Left cardiac atrium (tissue), 4 donors: ENCODE measurements around the gene ERMP1. TPM values are rescaled to one million over a fixed set of nuclear protein-coding genes. Genes with fewer than 3 reads are reported as not detected.

Source experiments
- ATAC-seq, 2 donors: fragments of 200-7000 bp; cut with Tn5 transposase; one replicate each; pipeline ENCODE4 v1.9.1; 2020; ENCODE audit warnings: mild to moderate bottlenecking in 2 of 2, moderate library complexity in 2 of 2
- DNase-seq: peaks from one replicate; pipeline ENCODE4 v3.0.0-alpha.2; 2020
- intact Hi-C, 2 donors: fragments of 100-400 bp; cut with DNase I; formaldehyde crosslinking; loops; one replicate each; pipeline versions ENCODE4 v1.14.1 to v1.15.1; 2022 to 2023
- total RNA-seq, 2 donors: library from RNA; stranded (reverse); fragmentation: NEBNext Ultra II Directional; extraction: Animal tissue kit (Norgen Biotek cat#: 25700); gene quantifications; one replicate each; pipeline ENCODE4 v1.2.1, GENCODE V29; 2021
- donor health status: DM: no; HTN: yes; CAD: no.
- donor health status: DM: no; HTN: yes; CAD: no; lungs with severe emphysema.
- donor health status: DM: yes; HTN: yes; CAD: no.
- donor health status: Dilated cardiomyopathy.

Gene ERMP1
- total RNA-seq, 2 donors from 2014 or later: 17.8 to 21.3 TPM

DNA sequence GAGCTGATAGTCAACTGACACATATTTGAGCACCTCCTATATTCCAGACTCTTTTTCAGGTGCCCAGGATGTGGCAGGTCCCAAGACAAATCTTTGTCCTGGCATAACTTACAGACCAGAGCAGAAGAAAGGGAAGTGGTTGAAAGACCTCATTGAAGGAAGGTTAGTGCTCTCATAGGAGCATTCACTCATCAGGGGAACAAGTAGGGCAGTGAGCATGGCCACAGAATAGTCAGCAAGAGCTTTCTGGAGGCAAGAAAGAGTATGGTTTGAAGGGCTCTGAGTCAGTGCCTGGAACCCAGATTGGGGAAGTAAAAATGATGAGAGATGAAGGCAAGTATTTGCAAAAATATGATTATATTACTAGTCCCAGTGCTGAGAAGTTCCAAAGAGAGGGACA lies 25.0 kb upstream of the ERMP1 start:
- intact Hi-C loops: no loop called here

DNA sequence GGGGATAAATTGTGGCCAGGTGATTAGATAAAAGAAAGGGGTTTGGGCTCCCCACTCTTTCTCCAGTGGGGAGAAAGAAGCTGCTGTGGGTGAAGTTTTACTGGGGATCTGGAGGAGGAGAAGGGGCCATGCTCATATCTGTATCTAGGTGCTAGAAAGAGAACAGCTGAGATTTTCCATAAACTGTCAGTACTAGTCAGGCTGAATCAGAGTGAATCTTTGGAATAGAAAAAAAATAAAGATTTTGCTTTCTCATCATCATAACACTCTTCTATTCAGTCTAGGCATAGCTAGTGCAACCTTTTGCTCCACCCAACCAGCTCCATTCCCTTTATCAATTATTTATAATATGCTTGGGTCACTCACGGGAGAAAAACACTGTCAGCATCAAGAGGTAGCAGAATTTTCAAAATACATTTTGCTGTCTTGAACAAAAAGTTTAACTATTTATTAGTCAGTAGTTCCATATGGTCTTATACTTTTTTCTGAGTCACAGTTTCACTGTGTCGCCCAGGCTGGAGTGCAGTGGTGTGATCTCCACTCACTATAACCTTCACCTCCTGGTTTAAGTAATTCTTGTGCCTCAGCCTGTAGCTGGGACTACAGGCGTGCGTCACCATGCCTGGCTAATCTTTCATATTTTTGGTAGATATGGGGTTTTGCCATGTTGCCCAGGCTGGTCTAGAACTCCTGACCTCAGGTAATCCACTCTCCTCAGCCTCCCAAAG lies 21.3 kb upstream of the ERMP1 start:
- DNase-seq: no peak
- ATAC-seq: no peak
- intact Hi-C loops: no loop called here

More for the DNA sequence above, 25.0 kb upstream of the ERMP1 start:
- ATAC-seq (no peak), DNase-seq (no peak)

DNA sequence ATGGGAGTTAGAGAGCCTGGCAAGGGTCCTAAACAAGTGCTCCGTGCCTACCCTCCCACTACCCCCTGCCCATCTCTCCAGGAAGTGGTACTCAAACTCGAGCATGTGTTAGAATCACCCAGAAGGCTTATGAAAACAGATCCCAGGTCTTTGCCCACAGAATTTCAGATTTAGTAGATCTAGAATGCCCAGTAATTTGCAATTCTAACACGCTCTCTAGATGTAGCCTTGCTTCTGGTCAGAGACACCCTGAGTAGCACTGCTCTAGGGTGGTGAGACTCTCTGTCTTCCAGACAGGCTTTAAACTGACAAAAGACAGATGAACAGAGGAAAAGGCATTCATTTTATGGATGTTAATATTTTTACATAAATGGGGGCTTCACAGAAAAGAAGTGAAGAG lies 20.7 kb upstream of the ERMP1 start:
- ATAC-seq: no peak
- no peak for DNase-seq
- intact Hi-C loops: no loop called here

DNA sequence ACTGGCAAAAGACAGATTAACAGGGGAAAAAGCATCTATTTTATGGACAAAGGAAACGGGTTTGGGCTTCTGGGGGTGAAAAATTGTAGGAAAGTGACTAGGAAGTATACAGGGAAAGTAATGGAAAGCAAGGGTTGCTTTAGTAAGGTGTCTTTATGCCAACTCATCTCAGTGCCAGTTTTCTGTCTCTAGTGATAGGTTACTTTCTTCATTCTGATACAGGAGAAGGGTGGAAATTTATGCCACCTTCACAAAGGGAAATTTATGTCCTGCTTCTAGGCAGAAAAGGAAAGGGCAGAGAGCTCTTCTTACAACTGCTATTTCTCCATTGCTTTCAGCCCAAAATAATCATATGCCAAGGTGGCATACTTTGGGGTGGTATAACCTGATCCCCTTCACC lies 20.1 kb upstream of the ERMP1 start:
- ATAC-seq (no peak), DNase-seq (no peak)
- intact Hi-C loops: no loop called here

DNA sequence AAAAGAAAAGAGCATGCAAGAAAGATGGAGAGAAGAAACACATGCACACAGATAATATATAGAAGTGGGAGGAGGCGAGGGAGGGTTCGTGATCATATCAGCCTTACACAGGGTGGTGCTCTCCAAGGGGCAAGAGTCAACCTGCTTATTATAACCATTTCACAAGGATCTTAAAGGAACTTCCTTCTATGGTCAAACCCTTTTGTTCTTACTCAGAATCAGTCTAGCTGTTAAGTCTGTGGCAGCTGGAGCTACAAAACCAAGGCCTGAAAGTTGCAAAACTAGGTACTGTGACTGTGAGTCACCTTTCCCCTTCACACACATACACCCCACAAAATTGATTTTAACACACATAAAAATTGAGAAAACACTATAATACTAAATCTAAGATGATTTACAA lies 18.5 kb upstream of the ERMP1 start:
- DNase-seq: no peak
- intact Hi-C loops: no loop called here
- ATAC-seq: peak; percentile 44 to 70

DNA sequence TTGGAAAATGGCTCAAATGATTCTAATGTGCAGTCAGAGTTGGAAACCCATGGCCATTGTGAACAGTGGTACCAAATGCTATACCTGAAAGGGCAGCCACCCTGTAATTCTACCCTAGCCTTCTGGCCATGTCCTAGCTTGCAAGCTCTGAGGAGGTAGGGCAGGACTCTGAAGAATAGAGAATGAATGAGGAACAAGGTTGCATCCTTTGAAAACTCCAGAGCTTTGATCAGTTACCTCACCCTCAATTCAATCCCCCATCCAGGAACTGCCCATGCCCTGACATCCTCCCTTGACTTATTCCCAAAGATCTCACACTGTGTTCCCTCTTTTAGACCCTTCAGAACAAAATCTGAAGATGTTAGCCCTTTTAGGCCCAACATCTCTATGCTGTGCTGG lies 17.8 kb upstream of the ERMP1 start:
- ATAC-seq: no peak
- intact Hi-C loops: no loop called here

DNA sequence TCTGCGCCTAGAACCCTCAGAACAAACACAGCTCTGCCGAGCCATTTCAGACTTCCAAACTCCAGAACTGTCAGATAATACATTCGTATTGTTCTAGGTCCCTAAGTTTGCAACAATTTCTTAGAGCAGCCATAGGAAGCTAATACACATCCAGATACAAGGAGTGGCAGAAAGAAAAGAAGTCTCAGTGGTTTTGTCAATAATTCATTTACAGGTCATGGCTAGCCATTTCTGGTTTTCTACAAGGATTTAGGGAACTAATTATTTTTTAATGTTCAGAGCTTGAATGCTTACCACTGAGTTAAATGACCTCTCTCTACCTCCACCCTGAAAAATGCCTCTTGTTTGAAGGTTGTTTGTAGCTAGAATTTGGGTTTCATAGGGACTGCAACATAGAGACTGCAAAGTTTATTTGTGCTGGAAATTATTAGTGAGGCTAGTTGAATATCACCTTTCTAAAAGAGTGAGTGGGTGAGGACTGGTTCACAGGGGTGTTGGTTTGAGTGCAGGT lies 15.5 kb upstream of the ERMP1 start:
- DNase-seq: no peak
- no peak for ATAC-seq
- intact Hi-C loops: no loop called here

More for the DNA sequence above, 17.8 kb upstream of the ERMP1 start:
- DNase-seq: no peak

DNA sequence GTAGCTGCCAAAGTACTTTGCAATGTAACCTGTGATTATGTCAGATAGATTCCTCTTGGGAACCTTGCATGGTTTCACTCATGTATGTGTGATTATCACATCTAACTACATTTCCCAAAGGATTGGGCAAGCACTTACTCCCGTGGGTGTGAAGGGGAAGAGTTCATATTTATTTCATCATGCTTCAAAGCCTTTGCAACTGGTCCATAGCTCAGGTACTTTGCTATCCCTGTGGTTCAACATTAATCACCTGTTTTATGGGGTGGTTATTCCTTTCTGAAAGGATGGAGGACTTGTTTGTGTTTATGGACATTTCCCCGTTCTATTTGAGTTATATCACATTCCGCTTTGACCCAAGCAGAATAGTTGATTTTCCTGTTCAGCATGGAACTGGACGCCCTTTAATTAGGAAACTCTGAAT lies 13.6 kb upstream of the ERMP1 start:
- ATAC-seq: peak; percentile 7 to 65
- intact Hi-C loops: no loop called here
- DNase-seq: no peak

DNA sequence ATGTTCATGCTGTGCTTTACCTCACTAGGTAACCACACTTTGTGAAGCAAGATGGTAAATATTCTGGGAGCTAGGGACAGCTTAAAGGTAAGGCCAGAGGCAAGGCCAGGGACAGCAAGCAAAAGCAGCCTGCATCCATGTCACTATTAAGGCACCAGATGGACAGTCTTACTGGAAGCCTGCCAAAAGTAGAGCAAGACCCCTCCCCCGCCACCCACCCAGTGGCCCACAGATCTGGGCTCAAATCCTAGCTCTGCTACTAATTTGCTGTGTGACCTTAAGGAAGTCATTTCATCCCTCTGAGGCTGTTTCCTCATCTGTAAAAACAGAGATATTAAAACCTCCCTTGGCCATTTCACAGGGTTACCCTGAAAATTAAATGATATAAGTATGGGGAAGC lies 13.2 kb upstream of the ERMP1 start:
- intact Hi-C loops: no loop called here
- DNase-seq (no peak), ATAC-seq (no peak)

DNA sequence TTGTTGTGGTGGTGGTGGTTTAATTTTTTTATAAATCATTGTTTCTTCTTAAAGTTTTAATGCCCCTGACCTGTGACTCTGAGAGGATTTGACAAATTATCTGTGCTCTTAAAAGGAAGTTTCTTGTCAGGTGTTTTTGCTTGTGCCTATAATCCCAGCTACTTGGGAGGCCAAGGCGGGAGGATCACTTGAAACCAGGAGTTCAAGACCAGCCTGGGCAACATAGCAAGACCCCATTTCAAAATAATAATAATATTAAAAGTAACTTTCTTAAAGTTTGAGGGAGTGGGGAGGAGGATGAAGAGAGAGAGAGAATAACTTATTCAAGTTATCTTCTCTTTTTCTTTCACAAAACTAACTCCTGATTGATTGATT lies 12.2 kb upstream of the ERMP1 start:
- ATAC-seq (no peak), DNase-seq (no peak)
- intact Hi-C loops: no loop called here

DNA sequence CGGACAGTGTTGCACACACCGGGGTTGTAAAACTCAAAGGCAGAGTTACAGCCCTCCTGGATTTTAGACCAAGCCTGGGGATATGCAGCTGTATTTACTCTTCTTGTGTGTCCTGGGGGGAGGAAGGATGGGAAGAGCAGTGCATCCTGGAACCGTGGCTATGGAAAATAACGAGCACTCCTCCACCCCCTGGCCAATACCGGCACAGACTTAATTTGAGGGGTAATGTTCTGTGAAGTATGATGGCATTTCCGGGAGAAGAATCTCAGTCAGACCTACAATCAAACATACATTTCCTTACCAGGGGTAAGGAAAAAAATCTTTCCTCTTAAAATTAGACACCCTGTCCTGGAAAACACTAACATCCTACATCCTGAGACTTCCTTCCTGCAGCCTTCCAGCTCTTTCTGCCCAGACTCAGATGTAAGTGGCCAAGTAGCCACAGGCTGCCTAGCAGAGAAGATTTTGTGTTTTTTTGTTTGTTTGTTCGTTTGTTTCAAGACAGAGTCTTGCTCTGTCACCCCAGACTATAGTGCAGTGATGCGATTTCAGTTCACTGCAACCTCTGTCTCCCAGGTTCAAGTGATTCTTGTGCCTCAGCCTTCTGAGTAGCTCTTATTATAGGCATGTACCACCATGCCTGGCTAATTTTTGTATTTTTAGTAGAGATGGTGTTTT lies 11.0 kb upstream of the ERMP1 start:
- intact Hi-C loops: no loop called here

DNA sequence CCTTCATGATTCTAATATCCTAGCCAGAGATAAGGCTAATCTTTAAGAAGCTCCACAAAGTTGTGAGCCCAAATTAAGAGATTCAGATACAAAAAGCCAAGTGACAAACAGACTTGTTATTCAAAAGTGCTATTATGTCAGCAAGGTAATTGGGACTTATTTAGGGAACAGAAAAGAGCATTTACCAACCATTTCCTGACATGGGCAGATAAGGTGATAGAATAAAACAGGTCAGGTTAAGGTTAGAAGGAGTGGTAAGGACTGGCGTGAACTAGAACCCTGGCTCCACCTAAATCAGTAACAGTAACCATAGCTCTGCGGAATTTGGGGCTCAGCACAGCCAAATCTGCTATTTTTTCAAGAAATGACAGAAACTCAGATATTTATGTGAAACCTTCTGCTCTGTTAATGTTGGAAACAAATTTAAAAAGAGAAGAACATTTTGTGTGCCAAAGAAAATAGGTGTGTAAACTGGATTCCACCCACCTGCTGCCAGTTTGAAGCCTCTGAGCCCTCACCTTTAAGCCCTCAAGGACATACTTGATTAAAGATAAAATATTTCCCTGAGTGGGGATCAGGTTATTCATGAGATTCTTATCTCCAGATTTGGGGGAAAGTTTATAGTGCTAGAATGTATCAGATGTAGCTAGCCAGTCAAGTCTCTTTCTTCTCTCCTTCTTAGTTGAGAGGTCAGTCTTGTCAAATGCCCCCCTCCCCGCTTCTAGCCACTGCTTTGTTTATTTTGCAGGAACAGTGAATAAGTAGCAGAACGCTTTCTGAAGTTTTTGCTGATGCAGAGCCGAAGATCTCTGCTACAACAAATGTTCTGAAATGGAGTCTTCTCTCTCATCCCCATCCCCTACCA lies 10.2 kb upstream of the ERMP1 start:
- DNase-seq: no peak
- intact Hi-C loops: no loop called here
- ATAC-seq: peak in 1 of 2 donors; percentile 51

More for the DNA sequence above, 11.0 kb upstream of the ERMP1 start:
- no peak for DNase-seq
- peak in 1 of 2 donors; percentile 31 for ATAC-seq

DNA sequence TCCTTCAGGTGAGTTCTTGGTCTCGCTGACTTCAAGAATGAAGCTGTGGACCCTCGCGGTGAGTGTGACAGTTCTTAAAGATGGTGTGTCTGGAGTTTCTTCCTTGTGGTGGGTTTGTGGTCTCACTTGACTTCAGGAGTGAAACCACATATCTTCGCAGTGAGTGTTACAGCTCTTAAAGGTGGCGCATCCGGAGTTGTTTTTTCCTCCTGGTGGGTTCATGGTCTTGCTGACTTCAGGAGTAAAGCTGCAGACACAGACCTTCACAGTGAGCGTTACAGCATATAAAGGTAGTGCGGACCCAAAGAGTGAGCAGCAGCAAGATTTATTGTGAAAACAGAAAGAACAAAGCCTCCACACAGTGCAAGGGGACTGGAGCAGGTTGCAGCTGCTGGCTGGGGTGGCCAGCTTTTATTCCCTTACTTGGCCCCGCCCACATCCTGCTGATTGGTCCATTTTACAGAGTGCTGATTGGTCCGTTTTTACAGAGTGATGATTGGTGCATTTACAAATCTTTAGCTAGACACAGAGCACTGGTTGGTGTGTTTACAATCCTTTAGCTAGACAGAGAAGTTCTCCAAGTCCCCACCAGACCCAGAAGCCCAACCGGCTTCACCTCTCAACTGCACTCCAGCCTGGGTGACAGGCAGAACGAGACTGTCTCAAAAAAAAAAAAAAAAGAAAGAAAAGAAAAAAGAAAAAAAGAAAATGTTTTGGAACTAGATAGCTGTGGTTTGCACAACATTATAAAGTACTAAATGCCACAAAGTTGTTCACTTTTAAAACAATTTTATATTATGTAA lies 9.1 kb upstream of the ERMP1 start:
- ATAC-seq (peak in 1 of 2 donors; percentile 45), DNase-seq (no peak)
- intact Hi-C loops: no loop called here

DNA sequence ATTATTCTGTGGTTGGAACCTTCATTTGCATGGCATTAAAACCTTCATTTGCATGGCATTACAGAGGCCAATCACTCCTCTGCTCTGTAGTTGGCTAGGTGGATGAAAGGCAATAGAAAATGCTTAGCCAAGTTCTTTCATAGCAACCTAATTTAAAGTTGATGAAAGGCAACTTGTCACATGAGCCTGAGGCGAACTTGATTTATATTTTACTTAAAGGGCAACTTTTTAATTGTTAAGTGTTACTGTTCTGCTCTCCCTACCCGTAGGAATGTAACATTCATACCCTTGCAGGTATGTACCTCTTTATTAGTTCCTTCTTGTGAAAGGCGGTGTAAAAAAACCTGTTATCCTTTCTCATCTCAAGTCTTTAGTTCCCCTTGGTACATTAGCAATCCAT lies 7.9 kb upstream of the ERMP1 start:
- ATAC-seq (no peak), DNase-seq (no peak)
- intact Hi-C loops: no loop called here

DNA sequence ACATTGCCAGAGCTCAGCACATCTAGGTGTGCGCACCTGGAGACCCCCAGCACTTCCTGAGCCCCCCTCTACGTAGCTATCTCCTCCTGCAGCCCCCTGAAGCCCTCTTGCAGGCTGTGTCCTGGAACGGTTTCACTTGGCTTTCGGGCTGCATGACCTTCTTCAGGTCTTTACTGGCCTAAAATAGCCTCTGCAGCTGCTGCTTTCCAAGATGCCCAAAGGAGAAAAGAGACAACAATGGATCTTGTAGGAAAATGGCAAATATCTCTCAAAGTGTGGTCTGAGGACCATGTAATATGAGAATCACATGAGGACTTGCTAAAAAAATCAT lies 6.6 kb upstream of the ERMP1 start:
- no peak for ATAC-seq
- intact Hi-C loops: no loop called here
- no peak for DNase-seq

DNA sequence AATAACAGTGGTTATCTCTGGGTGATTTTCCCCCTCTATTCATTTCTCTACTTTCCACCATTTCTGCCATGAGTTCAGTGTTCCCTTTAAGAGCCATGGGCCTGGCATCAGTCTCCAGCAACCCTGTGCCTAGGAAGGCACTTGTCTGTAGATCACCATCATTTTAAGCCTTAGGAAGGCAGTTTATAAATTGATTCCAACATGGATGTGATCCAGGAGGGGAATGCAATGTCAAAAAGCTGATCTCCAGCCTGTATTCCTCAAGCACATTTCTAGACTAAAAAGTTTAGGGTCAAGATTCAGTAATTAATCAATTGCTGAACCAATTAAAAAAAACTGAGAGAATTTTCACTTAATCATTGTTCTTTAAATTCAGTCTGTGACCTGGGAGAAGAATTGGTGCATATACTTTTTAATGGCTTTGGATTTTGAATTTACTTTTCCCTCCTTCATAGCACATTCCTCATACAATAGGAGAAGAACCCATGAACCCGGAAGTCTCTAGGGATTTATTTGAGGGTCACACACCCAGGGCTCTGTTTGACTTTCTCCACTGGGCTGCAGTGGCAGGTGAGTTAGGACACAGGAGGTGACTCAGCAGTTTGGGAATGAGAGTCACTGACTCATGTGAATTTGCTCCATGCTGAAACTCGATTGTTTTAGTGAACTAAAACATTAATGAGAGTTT lies 6.1 kb upstream of the ERMP1 start:
- intact Hi-C loops: no loop called here

DNA sequence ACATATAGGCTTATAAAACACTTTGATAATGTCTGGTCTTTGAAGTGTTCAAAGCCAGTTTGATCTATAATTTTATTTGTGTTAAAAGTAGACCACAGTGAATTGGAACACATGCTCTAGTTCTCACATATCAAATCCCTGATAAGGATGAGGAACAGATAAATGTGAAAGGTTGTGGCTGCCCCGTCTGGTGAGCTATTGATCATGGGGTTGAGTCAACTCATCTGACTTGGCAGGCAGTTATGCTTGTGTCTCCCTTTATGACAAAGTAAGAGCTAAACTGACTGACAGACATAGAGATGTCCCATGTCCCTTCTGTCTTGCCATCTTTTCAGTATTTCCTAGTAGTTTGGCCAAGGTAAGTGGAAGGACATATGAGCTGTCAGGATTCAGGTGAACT lies 2.9 kb upstream of the ERMP1 start:
- DNase-seq: no peak
- intact Hi-C loops: no loop called here
- no peak for ATAC-seq

More for the DNA sequence above, 6.1 kb upstream of the ERMP1 start:
- no peak for DNase-seq
- peak in 1 of 2 donors; percentile 51 for ATAC-seq

DNA sequence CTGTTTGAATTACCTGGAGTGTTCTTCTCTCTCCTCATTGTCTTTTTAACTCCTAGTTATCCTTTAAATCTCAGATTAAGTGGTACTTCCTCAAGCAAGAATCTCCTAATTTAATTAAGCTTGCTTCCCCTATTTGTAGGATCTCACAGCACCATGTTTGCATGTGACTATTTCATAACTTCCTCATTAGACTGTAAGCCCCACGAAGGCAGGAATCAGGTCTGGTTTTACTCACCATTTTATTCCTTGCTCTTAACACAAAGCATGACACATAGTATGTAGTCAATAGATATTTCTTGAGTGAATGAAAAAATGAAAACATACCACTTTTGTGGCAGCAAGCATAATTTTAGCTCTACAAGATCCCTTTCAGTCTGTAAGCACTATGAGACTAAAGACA lies 1.3 kb upstream of the ERMP1 start:
- intact Hi-C loops: no loop called here
- DNase-seq (no peak), ATAC-seq (no peak)
